ENCODE results near the gene RARRES2.

RARRES2 gene

GRCh38 chr7:150337659-150338081 is 3.8 kb downstream of the RARRES2 start:
- DNase-seq (ENCODE audit: low read depth): no peak

- no peak for DNase-seq (ENCODE audit: low read depth)
Measured at GRCh38 chr7:150337179-150337578, 4.2 kb downstream of the RARRES2 start.

GRCh38 chr7:150336746-150337145 is 4.7 kb downstream of the RARRES2 start:
- no peak for DNase-seq (ENCODE audit: low read depth)

GRCh38 chr7:150335774-150336112 is 5.7 kb downstream of the RARRES2 start:
- DNase-seq (ENCODE audit: low read depth): no peak

DNA sequence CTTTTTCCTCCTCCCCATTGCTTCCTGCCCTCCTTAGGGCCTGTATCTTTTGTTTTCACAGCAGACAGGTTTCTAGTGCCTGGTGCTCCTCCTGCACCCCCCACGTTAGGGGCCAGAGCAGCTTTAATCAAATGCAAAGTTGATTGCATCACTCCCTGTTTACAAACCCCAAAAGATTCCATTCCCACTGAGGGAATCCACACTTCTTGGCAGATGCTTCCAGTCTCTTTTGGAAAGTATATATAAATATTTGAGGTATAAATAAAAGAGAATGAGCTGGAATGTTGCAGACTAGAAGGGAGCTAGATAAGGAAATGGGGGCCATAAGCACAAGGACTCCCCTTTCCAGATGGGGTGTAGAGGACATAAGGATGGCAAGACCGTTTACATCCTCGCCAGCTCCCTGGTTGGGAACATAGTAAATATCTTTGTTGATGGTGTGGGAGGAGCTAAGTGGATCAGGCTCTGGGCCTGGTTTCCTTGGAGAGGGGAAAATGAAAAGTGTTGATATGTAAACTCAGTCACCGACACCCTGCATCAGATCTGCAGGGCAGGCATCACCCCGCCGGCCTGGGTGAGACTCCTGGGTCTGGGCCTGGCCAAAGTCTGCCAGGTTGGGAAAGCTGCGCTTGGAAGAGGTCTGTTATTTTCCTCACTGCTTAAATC is 6.2 kb downstream of the RARRES2 start:
- DNase-seq (ENCODE audit: low read depth): no peak

DNA sequence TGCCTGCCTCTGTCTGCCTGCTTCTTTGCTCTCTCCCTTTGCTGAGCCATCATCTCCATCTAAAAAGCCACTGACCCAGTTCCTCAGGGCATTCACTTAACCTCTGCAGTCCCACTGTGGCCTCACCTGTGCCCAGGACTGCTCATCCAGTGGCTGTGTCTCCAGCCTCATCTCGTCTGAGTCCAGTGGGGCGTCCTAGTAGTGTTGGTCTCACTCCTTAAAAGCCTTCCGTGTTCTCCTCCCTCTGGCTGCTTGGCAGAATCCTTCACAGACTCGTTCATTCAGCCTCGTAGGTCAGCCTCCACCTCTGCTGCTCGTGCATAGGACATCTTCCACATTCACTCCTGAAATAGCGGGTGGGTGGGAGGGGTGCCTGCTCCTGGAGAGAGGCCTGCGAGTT is 7.3 kb downstream of the RARRES2 start:
- DNase-seq (ENCODE audit: low read depth): no peak

DNA sequence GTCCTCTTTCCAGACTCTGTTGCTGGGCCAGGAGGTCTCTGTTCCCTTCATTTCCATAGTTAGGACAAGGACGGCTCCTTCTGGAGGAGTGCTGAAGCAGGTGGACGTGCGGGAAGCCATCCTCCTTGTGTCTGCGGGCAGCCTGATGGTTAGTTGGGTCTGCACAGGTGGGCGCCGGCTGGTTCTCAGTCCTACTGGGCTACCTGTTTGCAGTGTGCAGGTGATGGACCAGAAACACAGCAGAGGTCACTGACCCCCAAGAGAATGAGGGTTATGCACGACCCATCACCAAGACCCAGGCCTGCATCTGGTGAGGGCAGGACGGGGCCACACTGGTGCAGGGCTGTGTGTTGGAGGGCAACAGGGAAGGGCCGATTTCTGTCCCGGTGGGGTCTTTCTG is 7.8 kb downstream of the RARRES2 start:
- no peak for DNase-seq (ENCODE audit: low read depth)

GRCh38 chr7:150332852-150333635 is 8.4 kb downstream of the RARRES2 start:
- no peak for DNase-seq (ENCODE audit: low read depth)

DNA sequence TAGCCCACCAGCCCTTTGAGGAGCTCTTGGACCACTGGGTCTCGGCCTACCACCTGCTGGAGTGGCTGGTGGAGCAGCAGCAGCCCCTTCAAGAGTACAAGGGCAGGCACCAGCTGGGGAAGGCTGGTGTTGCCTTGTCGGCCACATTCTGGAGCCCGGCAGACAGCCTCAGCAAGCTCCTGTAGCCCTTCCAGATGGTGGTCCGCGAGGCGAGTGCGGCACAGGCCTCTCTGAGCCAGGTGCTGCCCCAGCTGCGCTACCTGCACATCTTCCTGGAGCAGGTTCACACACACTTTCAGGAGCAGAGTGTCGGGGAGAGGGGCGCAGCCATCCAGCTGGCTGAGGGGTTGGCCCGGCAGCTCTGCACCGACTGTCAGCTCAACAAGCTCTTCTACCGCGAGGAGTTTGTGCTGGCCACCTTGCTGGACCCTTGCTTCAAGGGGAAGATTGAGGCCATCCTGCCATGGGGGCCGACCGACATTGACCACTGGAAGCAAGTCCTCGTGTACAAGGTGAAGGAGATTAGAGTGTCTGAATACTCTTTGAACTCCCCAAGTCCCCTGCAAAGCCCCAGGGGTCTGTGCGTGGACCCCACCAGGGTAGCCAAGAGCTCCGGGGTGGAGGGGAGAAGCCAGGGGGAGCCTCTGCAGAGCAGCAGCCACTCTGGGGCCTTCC is 11.1 kb downstream of the RARRES2 start:
- no peak for DNase-seq (ENCODE audit: low read depth)

DNA sequence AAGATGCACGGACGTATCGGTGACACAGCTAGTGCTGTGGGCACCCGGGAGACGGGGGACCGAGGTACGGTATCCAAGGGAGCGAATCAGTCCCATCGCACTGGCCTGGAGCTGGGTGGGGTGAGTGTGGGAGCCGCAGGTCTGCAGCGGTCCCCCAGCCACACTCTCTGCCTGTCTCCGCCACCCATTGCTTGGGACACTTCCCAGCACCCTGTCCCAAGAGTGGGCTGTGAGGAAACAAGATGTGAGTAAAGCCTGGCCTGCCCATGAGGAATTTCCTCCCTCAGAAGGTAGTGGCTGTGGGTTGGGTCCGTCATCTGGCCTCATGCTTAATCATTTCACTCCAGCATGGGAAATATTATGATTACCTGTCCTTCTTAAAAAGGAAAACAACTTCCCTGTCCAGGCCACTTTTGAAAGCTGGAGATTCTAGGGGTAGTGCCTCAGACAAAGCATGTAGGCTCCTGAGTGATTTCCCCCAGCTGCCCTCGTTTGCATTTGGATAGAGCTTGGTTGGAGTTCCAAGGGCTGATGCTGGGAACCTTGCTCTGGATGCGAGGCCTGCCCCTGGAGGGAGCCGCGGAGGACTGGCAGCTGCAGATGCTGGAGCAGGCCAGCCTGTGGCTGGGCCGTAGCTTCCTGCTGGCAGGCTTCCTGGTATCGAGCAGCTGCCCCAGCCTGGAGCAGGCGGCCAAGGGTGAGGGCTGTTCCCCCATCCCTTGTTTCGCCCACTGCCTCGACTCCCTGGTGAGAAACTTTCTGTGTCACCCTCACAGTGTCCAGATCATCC is 11.9 kb downstream of the RARRES2 start:
- no peak for DNase-seq (ENCODE audit: low read depth)

- DNase-seq (ENCODE audit: low read depth): no peak
Measured at GRCh38 chr7:150327308-150327707, 14.1 kb downstream of the RARRES2 start.

GRCh38 chr7:150326657-150327268 is 14.7 kb downstream of the RARRES2 start:
- DNase-seq (ENCODE audit: low read depth): no peak

DNA sequence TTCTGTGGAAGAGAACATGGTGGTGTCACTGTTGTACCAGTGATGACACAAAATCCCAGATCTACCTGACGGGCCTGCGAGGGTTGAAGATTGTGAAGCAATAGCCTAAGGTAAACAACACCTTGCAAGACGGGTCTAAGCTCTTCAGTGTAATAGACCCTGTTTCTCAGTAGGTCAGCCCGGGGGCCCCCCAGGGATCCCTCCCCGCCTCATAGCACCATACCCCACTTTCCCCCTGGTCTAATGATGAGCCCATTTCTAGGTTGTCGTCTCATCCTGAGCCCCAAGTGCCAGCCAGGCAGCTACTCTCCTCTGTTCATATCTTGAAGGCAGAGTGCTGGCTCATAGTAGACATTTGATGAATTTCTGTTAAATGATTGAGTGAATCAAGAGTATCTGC is 15.5 kb downstream of the RARRES2 start:
- DNase-seq (ENCODE audit: low read depth): no peak

DNA sequence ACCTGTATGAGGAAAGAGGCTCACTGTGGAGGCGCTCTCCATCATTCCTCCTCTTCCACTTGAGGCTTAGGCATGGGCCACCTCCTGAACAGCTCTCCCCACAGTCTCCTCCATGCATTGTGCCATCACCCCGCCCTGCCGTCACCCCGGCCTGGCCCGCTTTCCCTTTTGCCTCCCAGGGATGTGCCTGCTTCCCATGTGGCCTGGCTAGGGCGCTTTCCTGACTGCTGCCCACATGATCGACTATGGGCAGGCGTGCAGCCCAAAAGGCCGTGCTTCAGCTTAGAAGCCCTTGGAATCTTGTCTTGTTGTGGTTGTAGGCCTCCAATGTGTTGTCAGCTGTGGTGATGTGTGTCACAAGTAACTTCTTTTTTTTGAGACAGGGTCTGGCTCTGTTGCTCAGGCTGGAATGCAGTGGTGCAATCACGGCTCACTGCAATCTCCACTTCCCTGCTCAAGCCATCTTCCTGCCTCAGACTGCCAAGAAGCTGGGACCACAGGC is 16.3 kb downstream of the RARRES2 start:
- DNase-seq (ENCODE audit: low read depth): no peak

- DNase-seq (ENCODE audit: low read depth): no peak
Measured at GRCh38 chr7:150324373-150324961, 17.0 kb downstream of the RARRES2 start.

DNA sequence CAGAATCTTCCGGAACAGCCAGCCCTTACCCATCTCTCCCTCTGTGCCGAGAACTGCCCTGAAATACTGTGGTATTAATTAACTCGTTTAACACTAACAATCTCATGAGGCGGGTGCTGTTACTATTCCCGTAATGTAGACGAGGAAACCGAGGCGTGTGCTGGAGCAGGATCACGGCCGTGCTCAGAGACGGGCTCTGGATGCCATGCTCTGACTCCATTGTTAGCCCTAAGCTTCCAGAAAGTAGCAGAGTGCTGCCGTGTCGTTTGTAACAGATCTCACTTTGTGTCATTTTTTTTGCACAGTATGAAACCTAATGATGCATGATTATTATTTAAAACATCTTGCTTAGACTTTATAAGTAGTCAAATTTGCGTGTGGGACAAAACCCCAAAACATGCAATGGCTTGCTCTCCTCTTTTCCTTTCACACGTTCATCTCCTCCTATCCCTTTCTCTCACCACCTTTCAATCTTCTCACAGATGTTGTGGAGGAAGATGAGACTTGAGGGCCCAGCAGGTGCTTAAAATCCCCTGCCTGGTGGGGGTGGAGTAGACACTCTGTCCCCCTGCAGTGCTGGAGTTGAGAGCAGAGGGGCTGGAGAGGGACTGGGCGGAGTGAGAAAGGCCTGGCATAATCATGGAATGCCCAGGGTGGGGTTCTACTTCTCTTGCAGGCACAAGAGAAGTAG is 17.6 kb downstream of the RARRES2 start:
- DNase-seq (ENCODE audit: low read depth): no peak

DNA sequence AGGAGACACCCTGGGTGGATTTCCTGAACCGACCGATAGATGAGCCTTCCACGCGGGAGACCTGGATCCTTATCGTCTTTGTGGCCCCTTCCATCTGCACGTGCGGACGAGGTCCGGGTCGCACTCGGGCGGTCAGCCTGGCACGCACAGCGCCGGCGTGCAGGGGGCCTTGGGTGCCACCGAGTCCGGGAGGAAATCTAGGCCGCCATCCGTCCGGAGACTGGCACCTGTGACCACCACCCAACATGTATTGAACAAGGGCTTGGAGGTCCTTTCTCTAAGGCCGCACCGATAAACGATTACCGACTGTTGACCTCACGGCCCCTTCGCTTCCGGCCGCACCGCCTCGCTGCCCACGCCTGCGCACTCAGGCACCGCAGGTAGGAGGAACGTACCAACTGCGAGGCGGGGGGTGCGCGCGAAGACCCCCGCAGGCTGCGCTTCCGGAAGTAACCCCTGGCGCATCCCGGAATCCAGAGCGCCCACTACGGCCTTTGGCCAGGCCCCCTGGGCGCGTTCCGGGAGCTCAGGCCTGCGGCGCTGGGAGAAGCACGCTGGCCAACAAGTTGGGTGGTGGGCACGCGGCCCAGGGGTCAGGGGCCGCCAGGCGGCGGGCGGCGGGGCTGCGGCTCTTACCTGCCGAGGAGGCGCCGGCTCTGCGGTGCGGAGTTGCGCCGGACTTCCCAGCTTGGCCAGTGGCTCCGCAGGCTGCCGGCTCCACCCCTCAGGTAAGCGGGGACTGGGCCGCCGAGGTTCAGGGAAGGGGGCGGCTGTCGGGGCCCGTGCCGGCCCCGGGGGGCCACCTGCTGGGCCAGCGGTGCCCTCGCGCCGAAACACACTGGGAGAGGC is 18.4 kb downstream of the RARRES2 start, which contains the start of the genes ACTR3C and LRRC61:
Gene ACTR3C, minus strand, starts transcription at position 713 of the 849 bp plus-strand sequence. CDS start 28,249 bp downstream, outside the sequence.
Gene LRRC61, plus strand, starts transcription at position 523 of the 849 bp plus-strand sequence. CDS start 13,507 bp downstream, outside the sequence.
- peak; percentile 43 for DNase-seq (ENCODE audit: low read depth)

- DNase-seq (ENCODE audit: low read depth): peak; percentile 24
Measured at GRCh38 chr7:150322114-150322832, 19.2 kb downstream of the RARRES2 start.

GRCh38 chr7:150321788-150322113 is 19.7 kb downstream of the RARRES2 start:
- no peak for DNase-seq (ENCODE audit: low read depth)
